T1000 (cell line): ENCODE measurements around the gene PLCB3.
"Not testable (repeated sequence)": the region's sequence is repeated elsewhere in the genome, so short reads cannot be mapped to it uniquely, and the experiment has no call there.

Source experiments
- DNase-seq: peaks from one replicate; lab custom pipeline; 2025; ENCODE audit warnings: mixed read lengths; lab: John Stamatoyannopoulos, UW

The PLCB3 gene

DNA sequence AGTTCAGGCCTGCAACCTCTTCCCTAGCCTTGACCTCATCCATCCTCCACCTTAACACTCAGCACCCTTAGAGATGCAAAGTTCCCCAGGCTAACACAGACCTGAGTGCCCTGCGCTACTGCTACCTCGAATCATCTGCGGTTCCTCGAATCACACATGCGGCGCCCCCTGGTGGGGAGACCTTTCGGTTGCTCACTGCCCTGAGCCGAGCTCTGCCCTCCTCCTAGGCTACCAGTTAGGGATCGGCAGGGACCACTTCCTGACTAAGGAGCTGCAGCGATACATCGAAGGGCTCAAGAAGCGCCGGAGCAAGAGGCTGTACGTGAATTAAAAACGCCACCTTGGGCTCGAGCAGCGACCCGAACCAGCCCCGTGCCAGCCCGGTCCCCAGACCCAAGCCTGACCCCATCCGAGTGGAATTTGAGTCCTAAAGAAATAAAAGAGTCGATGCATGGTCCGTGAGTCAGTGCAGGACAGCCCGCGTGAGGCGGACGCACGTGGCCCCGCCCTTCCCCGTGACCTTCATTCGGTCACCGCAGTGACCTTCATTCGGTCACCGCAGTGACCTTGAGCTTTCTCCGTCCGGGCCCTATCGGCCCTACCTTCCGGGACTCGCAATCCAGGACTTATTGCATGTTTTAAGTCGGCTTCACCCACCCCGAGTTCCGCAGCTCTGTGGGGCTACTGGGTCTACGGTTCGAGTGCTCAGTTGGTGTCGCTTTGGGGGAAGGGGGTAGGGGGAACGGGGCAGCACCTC, 53.2 kb downstream of the PLCB3 start:
- peak; percentile 90 for DNase-seq

DNA sequence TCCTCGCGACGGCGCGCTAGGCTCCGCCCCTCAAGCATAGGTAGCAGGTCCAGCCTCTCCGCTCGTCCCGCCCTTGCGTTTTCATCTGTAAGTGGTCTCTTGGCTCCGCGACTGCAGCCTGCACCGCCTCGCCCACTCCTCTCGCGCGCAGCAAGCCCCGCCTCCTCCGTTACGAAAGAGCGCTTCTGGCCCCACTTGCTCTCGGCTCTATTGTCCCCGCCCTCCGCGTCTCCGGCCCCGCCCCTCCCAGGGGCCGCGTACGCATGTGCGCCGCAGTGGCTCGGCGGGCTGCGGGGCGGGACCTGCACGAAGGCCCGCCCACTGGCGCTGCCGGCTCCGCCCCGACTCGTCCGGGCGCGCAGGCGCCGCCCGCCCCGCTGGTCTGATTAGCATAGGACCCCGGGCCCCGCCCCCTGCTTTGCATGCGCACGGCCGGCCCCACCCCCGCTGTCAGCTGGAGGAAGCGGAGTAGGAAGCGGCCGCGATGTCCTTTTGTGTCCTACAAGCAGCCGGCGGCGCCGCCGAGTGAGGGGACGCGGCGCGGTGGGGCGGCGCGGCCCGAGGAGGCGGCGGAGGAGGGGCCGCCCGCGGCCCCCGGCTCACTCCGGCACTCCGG, 53.9 kb downstream of the PLCB3 start, which contains the start of gene ESRRA:
TSS of gene ESRRA (plus strand) at position 450 of the 616 bp plus-strand sequence. CDS start 1,656 bp downstream, outside the sequence.
- DNase-seq = peak; percentile 98

DNA sequence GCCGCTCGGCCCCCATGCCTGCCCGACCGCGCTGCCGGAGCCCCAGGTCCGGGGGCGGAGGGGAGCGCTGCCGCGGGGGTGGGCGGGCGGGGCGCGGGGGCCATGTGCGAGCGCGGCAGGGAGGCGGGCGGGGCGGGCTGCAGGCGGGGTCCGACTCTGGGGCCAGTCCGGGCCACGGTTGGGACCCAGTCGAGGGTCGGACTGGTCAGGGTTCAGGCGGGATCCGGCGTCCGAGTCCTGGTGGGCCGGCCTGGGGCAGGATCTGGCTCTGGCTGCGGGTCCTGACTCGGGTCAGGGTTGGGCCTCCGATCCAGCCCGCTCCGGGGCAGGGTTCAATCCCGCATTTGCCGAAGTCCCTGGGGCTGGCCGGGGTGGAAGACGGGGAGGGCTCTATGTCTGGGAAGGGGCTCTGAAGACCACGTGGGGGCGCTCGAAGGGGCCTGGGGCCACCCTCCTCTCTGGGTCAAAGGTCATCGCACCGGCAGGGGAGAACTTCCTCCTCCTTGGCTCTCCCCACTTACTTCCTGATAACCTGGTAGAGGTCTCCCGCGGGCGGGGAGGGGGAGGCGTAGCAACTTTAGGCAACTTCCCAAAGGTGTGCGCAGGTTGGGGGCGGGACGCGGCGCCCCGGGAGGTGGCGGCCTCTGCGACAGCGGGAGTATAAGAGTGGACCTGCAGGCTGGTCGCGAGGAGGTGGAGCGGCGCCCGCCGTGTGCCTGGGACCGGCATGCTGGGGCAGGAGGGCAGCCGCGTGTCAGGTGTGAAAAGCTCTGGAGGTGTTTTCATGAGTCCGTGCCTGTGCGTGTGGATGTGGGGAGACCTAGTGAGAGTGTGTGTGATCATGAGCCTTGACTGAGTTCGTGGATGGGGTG, 54.6 kb downstream of the PLCB3 start:
- peak; percentile 61 for DNase-seq

DNA sequence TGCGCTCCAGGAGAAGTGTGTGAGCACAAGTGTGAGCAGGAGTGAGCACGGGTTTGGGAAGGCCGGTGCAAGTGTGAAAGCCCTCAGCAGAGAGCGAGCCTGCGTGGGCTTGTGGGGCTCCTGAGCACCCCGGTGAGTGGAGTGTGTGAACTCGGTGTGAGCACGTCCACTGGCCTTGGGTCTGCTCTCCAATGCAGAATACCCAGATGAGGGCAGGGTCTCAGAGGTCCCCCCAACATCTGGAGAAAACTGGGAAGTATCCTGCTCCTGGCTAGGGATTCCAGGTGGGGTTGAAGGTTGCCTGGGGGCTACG, 55.2 kb downstream of the PLCB3 start:
- no peak for DNase-seq

DNA sequence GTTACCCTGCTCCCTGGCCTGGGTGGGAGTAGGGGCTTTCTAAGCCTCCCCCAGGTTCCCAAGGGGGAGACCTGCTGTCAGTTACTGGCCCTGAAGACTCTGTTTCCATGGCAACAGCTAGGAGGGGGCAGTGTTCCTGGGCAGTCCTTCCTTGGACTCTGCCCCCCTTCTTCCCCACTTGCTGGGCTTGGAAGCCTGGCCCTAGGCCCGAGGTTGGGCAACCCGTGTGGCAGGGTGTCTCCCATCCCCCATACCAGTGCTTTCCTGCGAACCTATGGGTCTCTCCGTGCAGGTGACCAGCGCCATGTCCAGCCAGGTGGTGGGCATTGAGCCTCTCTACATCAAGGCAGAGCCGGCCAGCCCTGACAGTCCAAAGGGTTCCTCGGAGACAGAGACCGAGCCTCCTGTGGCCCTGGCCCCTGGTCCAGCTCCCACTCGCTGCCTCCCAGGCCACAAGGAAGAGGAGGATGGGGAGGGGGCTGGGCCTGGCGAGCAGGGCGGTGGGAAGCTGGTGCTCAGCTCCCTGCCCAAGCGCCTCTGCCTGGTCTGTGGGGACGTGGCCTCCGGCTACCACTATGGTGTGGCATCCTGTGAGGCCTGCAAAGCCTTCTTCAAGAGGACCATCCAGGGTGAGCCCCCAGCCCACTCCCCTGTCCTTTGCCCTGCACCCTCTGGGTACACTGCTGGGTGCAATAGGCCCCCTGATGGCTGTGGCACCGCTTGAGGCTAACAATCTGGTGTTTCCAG, 55.7 kb downstream of the PLCB3 start:
- no peak for DNase-seq

DNA sequence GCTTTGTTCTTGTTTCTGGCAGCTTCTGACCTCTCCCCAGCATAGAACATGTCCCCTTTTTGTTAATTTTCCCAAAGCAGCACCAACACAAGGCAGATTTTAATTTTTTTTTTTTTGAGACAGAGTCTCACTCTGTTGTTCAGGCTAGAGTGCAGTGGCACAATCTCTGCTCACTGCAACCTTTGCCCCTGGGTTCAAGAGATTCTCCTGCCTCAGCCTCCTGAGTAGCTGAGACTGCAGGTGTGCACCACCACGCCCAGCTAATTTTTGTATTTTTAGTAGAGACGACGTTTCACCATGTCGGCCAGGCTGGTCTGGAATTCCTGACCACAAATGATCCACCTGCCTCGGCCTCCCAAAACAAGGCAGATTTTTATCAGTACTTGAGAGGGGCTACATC, 56.5 kb downstream of the PLCB3 start:
- not testable (repeated sequence) for DNase-seq

DNA sequence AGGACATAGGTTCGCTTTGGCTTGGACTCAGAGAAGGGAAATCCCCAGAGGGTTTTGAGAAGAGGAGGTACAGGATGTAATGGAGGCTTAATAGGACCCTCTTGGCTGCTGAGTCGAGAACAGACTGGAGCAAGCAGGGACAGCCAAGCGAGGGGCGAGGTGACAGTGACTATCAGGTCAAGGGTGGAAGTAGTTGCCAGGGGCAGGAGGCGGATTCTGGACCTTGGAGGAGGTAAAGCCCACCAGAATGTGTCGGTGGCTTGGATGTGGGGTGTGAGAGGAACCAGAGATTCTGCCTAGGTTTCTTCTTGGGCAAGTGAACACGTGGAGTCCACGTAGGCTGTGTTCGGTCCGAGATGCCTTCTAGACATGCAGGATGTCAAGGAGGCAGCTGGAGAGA, 61.6 kb downstream of the PLCB3 start:
- DNase-seq = no peak

DNA sequence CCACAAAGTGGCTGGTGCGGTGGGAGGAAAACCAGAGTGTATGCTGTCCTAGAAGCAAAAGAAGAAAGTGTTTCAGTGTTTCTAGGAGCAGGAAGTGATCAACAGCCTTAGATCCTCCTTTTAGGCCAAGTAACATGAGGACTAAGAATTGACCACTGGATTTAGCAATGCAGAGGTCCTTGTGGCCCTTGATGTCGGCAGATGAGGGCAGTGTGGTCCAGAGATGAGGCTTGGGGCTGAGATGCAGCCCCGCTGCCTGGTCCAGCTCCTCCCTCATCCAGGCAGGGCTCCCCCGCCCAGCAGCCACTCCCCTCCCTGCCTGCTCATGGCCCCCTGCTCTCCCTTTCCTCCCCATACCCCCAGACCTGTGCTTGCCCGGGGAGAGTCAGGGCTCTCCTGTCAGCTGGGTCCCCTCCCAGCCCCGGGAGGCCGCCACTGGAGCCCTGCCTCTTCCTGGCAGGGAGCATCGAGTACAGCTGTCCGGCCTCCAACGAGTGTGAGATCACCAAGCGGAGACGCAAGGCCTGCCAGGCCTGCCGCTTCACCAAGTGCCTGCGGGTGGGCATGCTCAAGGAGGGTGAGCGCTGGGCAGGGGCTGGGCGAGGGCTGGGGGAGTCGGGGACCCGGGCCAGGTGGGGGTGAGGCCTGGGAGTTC, 62.3 kb downstream of the PLCB3 start:
- no peak for DNase-seq

DNA sequence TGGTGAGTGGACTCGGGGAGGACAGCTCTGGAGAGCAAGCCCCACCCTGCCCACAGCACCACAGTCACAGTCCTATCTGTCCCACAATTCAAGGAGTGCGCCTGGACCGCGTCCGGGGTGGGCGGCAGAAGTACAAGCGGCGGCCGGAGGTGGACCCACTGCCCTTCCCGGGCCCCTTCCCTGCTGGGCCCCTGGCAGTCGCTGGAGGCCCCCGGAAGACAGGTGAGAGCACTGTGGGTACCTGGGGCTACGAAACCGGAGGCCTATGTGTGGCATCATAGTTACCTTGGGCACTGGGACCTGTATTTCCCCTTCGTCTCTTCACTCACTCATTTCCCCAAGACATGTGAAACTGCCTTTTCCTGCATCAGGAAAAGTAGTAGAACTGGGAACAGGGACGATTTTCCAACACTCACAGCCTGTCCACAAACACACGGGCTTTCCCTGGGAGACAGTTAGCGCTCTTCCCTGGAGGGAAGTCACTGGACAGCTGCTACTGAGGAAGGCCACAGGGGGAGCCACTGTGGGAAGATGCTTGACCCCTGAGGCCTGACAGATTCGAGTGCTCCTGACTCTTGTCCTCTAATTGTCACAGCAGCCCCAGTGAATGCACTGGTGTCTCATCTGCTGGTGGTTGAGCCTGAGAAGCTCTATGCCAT, 62.9 kb downstream of the PLCB3 start:
- DNase-seq = no peak

DNA sequence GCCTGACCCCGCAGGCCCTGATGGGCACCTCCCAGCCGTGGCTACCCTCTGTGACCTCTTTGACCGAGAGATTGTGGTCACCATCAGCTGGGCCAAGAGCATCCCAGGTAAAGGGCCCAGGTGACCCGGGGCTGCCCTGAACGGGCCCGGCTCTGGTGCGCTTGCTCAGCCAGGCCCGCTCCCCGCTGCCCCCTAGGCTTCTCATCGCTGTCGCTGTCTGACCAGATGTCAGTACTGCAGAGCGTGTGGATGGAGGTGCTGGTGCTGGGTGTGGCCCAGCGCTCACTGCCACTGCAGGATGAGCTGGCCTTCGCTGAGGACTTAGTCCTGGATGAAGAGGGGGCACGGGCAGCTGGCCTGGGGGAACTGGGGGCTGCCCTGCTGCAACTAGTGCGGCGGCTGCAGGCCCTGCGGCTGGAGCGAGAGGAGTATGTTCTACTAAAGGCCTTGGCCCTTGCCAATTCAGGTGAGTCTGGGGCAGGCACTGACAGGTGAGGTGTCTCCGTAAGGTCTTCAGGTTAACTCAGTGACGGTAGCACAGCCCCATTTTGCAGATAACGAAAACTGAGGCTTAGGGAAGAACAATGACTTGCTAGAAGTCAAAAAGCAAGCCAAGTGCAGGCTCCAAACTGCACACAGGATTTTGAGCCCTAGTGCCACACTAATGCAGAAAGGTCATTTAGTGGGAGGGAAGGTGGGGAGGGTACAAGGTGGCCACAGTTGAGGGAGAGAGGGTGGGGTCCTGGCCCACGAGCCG, 63.7 kb downstream of the PLCB3 start:
- DNase-seq = no peak

DNA sequence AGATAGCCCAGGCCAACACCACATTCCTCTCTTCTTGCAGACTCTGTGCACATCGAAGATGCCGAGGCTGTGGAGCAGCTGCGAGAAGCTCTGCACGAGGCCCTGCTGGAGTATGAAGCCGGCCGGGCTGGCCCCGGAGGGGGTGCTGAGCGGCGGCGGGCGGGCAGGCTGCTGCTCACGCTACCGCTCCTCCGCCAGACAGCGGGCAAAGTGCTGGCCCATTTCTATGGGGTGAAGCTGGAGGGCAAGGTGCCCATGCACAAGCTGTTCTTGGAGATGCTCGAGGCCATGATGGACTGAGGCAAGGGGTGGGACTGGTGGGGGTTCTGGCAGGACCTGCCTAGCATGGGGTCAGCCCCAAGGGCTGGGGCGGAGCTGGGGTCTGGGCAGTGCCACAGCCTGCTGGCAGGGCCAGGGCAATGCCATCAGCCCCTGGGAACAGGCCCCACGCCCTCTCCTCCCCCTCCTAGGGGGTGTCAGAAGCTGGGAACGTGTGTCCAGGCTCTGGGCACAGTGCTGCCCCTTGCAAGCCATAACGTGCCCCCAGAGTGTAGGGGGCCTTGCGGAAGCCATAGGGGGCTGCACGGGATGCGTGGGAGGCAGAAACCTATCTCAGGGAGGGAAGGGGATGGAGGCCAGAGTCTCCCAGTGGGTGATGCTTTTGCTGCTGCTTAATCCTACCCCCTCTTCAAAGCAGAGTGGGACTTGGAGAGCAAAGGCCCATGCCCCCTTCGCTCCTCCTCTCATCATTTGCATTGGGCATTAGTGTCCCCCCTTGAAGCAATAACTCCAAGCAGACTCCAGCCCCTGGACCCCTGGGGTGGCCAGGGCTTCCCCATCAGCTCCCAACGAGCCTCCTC, 64.6 kb downstream of the PLCB3 start:
- DNase-seq = not testable (repeated sequence)

DNA sequence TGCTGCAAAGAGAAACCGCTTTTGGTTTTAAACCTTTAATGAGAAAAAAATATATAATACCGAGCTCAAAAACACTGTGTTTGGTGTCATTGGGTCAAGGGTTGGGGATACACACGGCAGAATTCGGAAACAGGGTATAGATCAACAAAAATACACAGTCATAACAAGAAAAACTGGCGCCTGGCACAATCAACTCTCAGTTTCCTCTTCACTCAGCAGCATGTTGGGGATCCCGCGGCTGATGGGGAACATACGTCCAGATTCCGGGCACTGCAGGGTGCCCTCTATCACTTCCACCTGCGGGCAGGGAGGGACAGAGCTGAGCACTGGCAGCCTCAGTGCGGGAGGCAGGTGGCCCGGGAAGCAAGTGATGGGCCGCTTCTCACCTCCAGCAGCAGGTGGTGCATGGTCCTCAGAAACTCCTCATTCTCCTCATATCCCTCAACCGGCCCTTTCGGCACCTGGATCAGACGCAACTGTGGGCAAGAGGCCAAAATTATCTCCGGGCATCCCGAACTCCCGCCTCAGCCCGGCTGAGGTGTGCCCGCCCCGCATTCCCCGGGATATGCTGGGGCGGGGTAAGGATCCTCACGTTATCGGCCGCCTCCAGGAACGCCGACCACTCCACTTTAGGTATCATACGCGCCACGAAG, 65.5 kb downstream of the PLCB3 start:
- DNase-seq = no peak

DNA sequence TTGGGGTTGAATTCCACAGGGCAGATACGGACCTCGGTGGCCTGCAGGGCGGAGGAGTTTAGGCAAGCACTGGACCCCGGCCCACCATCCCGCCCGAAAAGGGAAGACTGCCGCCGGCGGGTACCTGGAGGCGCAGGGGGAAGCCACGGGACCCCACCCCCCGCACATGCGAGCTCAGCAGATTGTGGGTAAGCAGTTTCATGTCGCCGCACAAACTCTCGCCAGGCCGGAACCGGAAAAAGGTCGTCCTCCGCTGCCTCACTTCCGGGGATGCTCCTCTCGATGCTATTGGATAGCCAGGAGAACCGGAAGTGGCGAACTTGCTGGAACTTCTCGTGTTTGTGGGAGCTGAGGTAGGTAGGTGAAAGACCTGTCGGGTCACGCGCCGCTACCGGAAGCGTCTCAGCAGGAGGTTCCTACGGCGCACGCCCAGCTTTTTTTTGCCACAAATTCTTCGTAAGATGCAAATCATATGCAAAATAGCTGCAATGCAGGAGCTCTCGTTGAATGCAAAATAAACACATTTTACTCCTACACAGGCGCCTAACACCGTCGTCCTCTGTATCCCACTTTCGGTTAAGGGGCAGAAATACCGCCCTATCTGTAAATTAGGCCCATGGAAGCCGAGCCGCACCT, 66.1 kb downstream of the PLCB3 start, which contains the start of gene TRMT112:
TSS of gene TRMT112 (minus strand) at position 235 of the 636 bp plus-strand sequence. CDS start at position 202, 33 bp downstream.
- DNase-seq = peak; percentile 92

DNA sequence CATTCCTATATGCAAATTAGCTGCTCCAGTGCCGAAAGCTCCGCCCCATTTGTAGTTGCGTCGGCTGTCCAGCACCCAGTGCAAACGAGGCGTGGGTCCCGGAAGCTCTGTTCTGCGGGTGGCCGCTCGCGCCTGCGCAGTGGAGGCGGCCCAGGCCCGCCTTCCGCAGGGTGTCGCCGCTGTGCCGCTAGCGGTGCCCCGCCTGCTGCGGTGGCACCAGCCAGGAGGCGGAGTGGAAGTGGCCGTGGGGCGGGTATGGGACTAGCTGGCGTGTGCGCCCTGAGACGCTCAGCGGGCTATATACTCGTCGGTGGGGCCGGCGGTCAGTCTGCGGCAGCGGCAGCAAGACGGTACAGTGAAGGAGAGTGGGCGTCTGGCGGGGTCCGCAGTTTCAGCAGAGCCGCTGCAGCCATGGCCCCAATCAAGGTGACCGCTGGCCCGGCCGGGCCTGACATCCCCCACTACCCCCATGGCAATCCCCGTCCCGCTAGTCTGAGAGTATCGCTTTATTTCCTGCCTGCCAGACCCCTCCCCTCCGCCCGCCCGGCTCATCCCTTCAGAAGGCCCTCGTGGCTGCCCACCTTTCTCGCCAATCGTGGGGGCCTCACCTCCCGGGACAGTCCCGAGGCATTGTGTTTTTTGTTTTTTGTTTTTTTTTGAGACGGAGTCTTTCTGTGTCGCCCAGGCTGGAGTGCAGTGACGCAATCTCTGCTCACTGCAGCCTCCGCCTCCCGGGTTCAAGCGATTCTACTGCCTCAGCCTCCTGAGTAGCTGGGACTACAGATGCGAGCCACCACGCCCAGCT, 66.8 kb downstream of the PLCB3 start, which contains the start of gene PRDX5:
TSS of gene PRDX5 (plus strand) at position 161 of the 805 bp plus-strand sequence. CDS start at position 256, 95 bp downstream.
- DNase-seq = peak; percentile 94
